Common myeloid progenitor, CD34-positive (primary cell): Measurements from ENCODE around the gene LIX1. TPM values are rescaled to one million over a fixed set of nuclear protein-coding genes. Genes with fewer than 3 reads are reported as not detected.
"Not testable (repeated sequence)": the region's sequence is repeated elsewhere in the genome, so short reads cannot be mapped to it uniquely, and the experiment has no call there.

Experiments
- CTCF ChIA-PET: fragments of 350-600 bp; sonication (Branson Sonifier 250); formaldehyde crosslinking; loops from one replicate; lab custom pipeline; 2021; ENCODE audit warnings: antibody characterized with exemption; lab: Charles Lee
- POLR2A ChIA-PET: fragments of 350-600 bp; sonication (Branson Sonifier 250); formaldehyde crosslinking; loops from one replicate; lab custom pipeline; 2021; ENCODE audit warnings: antibody characterized with exemption; lab: Charles Lee
- DNase-seq, 3 donors: peaks; one replicate each; pipeline versions ENCODE4 v3.0.0 to v3.0.0-alpha.2; 2013
- H3K27ac ChIP-seq, 2 experiments: 1 replicate in 1 of 2; 2 replicates in 1 of 2; pipeline ENCODE4 v1.7.0; 2013; ENCODE audit warnings: inconsistent platforms in 2 of 2, low read length in 2 of 2, mild to moderate bottlenecking in 2 of 2, low read depth in 1 of 2, moderate library complexity in 1 of 2; ENCODE audit not compliant: severe bottlenecking in 2 of 2, insufficient read depth in 1 of 2, poor library complexity in 1 of 2
- H3K27me3 ChIP-seq, 5 experiments: replicated peaks in 2 of 5; 1 replicate in 3 of 5; 2 replicates in 2 of 5; pipeline versions ENCODE4 v1.6.1 to v1.7.0; 2013; ENCODE audit warnings: low read length in 4 of 5, mild to moderate bottlenecking in 2 of 5, moderate library complexity in 2 of 5, inconsistent platforms in 1 of 5; ENCODE audit not compliant: insufficient read depth in 5 of 5, control insufficient read depth in 4 of 5
- H3K36me3 ChIP-seq, 4 experiments: 1 replicate in 2 of 4; 2 replicates in 2 of 4; pipeline versions ENCODE4 v1.6.1 to v1.7.0; 2013; ENCODE audit warnings: low read length in 3 of 4, control low read depth in 1 of 4, mild to moderate bottlenecking in 1 of 4; ENCODE audit not compliant: control insufficient read depth in 4 of 4, insufficient read depth in 4 of 4
- H3K4me1 ChIP-seq, 4 experiments: 1 replicate in 3 of 4; 2 replicates in 1 of 4; pipeline versions ENCODE4 v1.6.1 to v1.7.1; 2013; ENCODE audit warnings: low read length in 3 of 4, mild to moderate bottlenecking in 3 of 4, control low read depth in 1 of 4, inconsistent platforms in 1 of 4, moderate library complexity in 1 of 4; ENCODE audit not compliant: control insufficient read depth in 4 of 4, insufficient read depth in 4 of 4; ENCODE audit errors: control extremely low read depth in 1 of 4
- H3K4me3 ChIP-seq, 7 experiments: 1 replicate in 4 of 7; 2 replicates in 3 of 7; pipeline versions ENCODE4 v1.5.1 to v1.7.0; 2013; ENCODE audit warnings: mild to moderate bottlenecking in 7 of 7, low read length in 6 of 7, moderate library complexity in 6 of 7, inconsistent platforms in 2 of 7, low read depth in 2 of 7, control low read depth in 1 of 7; ENCODE audit not compliant: insufficient read depth in 4 of 7, control insufficient read depth in 1 of 7; ENCODE audit errors: extremely low read depth in 1 of 7
- H3K9me3 ChIP-seq, 5 experiments: 1 replicate in 4 of 5; 2 replicates in 1 of 5; pipeline versions ENCODE4 v1.6.1 to v1.7.1; 2013; ENCODE audit warnings: low read length in 4 of 5, mild to moderate bottlenecking in 2 of 5, inconsistent platforms in 1 of 5, low read depth in 1 of 5, moderate library complexity in 1 of 5; ENCODE audit not compliant: control insufficient read depth in 4 of 5, insufficient read depth in 2 of 5; ENCODE audit errors: control extremely low read depth in 1 of 5
- WGBS: methylation state at CpG from one replicate; pipeline ENCODE4 v1.1.5; 2013; ENCODE audit not compliant: insufficient coverage; 5-methylcytosine and 5-hydroxymethylcytosine counted together
- polyA plus RNA-seq: library from polyadenylated mRNA; unstranded; fragments of 120-200 nt; gene quantifications from one replicate; pipeline ENCODE4 v1.2.1, GENCODE V29; 2013

Gene LIX1
- polyA plus RNA-seq: 0.04 TPM

- POLR2A ChIA-PET: no interaction called here
- Histone ChIP-seq H3K4me1 (no peaks in the 10 kb centered on the region), H3K36me3 (no peaks in the 10 kb centered on the region), H3K4me3 (no peak within 1 kb of the TSS), H3K27ac (no peak within 1 kb of the TSS), H3K9me3 (no peaks in the 10 kb centered on the region), H3K27me3 (no peaks in the 10 kb centered on the region)
- 49% methylated on average over 4 of the region's 6 CpGs for WGBS
- DNase-seq: peak; percentile 40 to 63 (median 53)
- CTCF ChIA-PET: interaction anchor here (0.7 to 3.9 kb wide), 20 partner anchors 8 to 400 kb away, joined by 3 to 22 read pairs (median 4); no protein-coding TSS in a partner anchor
Observed at GRCh38 chr5:97142521-97143254, at the start of gene LIX1. Gene LIX1 (minus strand): TSS chr5:97142611. CDS start chr5:97142576, 35 bp downstream.

GRCh38 chr5:97191893-97192292, 49.5 kb upstream of the LIX1 start:
- CTCF ChIA-PET: no interaction called here
- no CpG with 5 or more reads among the region's 2 CpGs for WGBS
- Histone ChIP-seq H3K36me3 (no peaks in the 10 kb centered on the region), H3K9me3 (peaks cover 0 to 7% (median 0%) of the 10 kb centered on the region in 5 experiments), H3K27ac (no peak overlapping the region), H3K27me3 (no peaks in the 10 kb centered on the region), H3K4me3 (no peak overlapping the region), H3K4me1 (peaks cover 0 to 2% (median 0%) of the 10 kb centered on the region in 4 experiments)
- POLR2A ChIA-PET: no interaction called here
- no peak for DNase-seq

GRCh38 chr5:97189523-97189922, 47.1 kb upstream of the LIX1 start:
- DNase-seq, H3K4me1 ChIP-seq, CTCF ChIA-PET, H3K4me3 ChIP-seq, H3K36me3 ChIP-seq, H3K9me3 ChIP-seq, H3K27me3 ChIP-seq, POLR2A ChIA-PET, H3K27ac ChIP-seq: not testable (repeated sequence)
- WGBS: no CpG with 5 or more reads among the region's 1 CpG

GRCh38 chr5:97183930-97184213, 41.5 kb upstream of the LIX1 start:
- Histone ChIP-seq H3K27me3 (no peaks in the 10 kb centered on the region), H3K4me1 (peaks cover 9 to 18% (median 14%) of the 10 kb centered on the region in 4 experiments), H3K9me3 (no peaks in the 10 kb centered on the region), H3K36me3 (peaks cover 0 to 9% (median 2%) of the 10 kb centered on the region in 4 experiments), H3K4me3 (peak overlapping the region; percentile 19 to 100 (median 96)), H3K27ac (peak overlapping the region in 1 of 2 experiments; percentile 99)
- ChIA-PET POLR2A (interaction anchor here (0.7 kb wide), 1 partner anchor 356 kb away, joined by 4 read pairs; no protein-coding TSS in a partner anchor), CTCF (no interaction called here)
- no peak for DNase-seq
- WGBS: 67% methylated on average over 3 of the region's 6 CpGs

GRCh38 chr5:97183100-97183929, 40.9 kb upstream of the LIX1 start, which contains the start of gene RIOK2:
Gene RIOK2 (minus strand): TSS chr5:97183247. CDS start chr5:97183191, 56 bp downstream.
- under 1% methylated on average over 26 of the region's 44 CpGs for WGBS
- H3K4me3 ChIP-seq: peak within 1 kb of the TSS; percentile 74 to 100 (median 96)
- DNase-seq: peak; percentile 94 to 97 (median 97)
- H3K36me3 ChIP-seq: peaks cover 0 to 15% (median 7%) of the 10 kb centered on the region in 4 experiments
- ChIA-PET CTCF (no interaction called here), POLR2A (interaction anchor here (0.7 kb wide), 1 partner anchor 356 kb away, joined by 4 read pairs; no protein-coding TSS in a partner anchor)
- H3K27ac ChIP-seq: peak within 1 kb of the TSS; percentile 98 to 99
- no peaks in the 10 kb centered on the region for H3K27me3 ChIP-seq
- H3K9me3 ChIP-seq: no peaks in the 10 kb centered on the region
- peaks cover 9 to 18% (median 14%) of the 10 kb centered on the region in 4 experiments for H3K4me1 ChIP-seq

- no peaks in the 10 kb centered on the region for H3K27me3 ChIP-seq
- POLR2A ChIA-PET: no interaction called here
- H3K4me3 ChIP-seq: peak overlapping the region; percentile 74 to 100 (median 96)
- H3K9me3 ChIP-seq: no peaks in the 10 kb centered on the region
- WGBS: 0% methylated on average over 8 of the region's 12 CpGs
- CTCF ChIA-PET: no interaction called here
- peak; percentile 14 to 52 (median 44) for DNase-seq
- H3K36me3 ChIP-seq: peaks cover 6 to 21% (median 12%) of the 10 kb centered on the region in 4 experiments
- peak overlapping the region; percentile 98 to 99 for H3K27ac ChIP-seq
- H3K4me1 ChIP-seq: peaks cover 9 to 18% (median 14%) of the 10 kb centered on the region in 4 experiments
Observed at GRCh38 chr5:97182571-97183099, 40.2 kb upstream of the LIX1 start.
